ENCODE data around the gene LRRC28. TPM values are rescaled to one million over a fixed set of nuclear protein-coding genes. Genes with fewer than 3 reads are reported as not detected.

Gene LRRC28
- total RNA-seq, 1 donor from 2014 or later: 13.6 TPM

GRCh38 chr15:99282586-99282985, 31.3 kb downstream of the LRRC28 start:
- Mint-ChIP-seq H3K4me1 (ENCODE audit: low read depth) (peaks cover 63% of the 10 kb centered on the region), H3K4me3 (no peak overlapping the region), H3K27ac (no peak overlapping the region), H3K27me3 (ENCODE audit: insufficient read depth) (no peaks in the 10 kb centered on the region), H3K36me3 (ENCODE audit: low read depth) (peaks cover 17% of the 10 kb centered on the region), H3K9me3 (peaks cover 7% of the 10 kb centered on the region)
- intact Hi-C loops (cut with micrococcal nuclease): no loop called here
- no peak for DNase-seq (ENCODE audit: low spot score)

- H3K4me3 Mint-ChIP-seq: no peak overlapping the region
- H3K36me3 Mint-ChIP-seq (ENCODE audit: low read depth): peaks cover 16% of the 10 kb centered on the region
- no peaks in the 10 kb centered on the region for H3K27me3 Mint-ChIP-seq (ENCODE audit: insufficient read depth)
- H3K9me3 Mint-ChIP-seq: peaks cover 5% of the 10 kb centered on the region
- intact Hi-C loops (cut with micrococcal nuclease): no loop called here
- no peak for DNase-seq (ENCODE audit: low spot score)
- H3K4me1 Mint-ChIP-seq (ENCODE audit: low read depth): peaks cover 57% of the 10 kb centered on the region
- no peak overlapping the region for H3K27ac Mint-ChIP-seq
Observed at GRCh38 chr15:99283717-99284116, 32.4 kb downstream of the LRRC28 start.

GRCh38 chr15:99291643-99292042, 40.4 kb downstream of the LRRC28 start:
- Mint-ChIP-seq H3K27ac (no peak overlapping the region), H3K27me3 (ENCODE audit: insufficient read depth) (no peaks in the 10 kb centered on the region), H3K4me1 (ENCODE audit: low read depth) (peaks cover 10% of the 10 kb centered on the region), H3K36me3 (ENCODE audit: low read depth) (peaks cover 24% of the 10 kb centered on the region), H3K4me3 (no peak overlapping the region), H3K9me3 (peaks cover 10% of the 10 kb centered on the region)
- intact Hi-C loops (cut with micrococcal nuclease): no loop called here
- DNase-seq (ENCODE audit: low spot score): no peak

- no peak for DNase-seq (ENCODE audit: low spot score)
- Mint-ChIP-seq H3K27ac (no peak overlapping the region), H3K9me3 (peaks cover 10% of the 10 kb centered on the region), H3K4me3 (no peak overlapping the region), H3K27me3 (ENCODE audit: insufficient read depth) (no peaks in the 10 kb centered on the region), H3K4me1 (ENCODE audit: low read depth) (peaks cover 10% of the 10 kb centered on the region), H3K36me3 (ENCODE audit: low read depth) (peaks cover 24% of the 10 kb centered on the region)
- intact Hi-C loops (cut with micrococcal nuclease): no loop called here
Observed at GRCh38 chr15:99295840-99296239, 44.6 kb downstream of the LRRC28 start.

- no peaks in the 10 kb centered on the region for H3K27me3 Mint-ChIP-seq (ENCODE audit: insufficient read depth)
- peaks cover 10% of the 10 kb centered on the region for H3K9me3 Mint-ChIP-seq
Observed at GRCh38 chr15:99296386-99296785, 45.1 kb downstream of the LRRC28 start.

GRCh38 chr15:99303907-99304306, 52.6 kb downstream of the LRRC28 start:
- H3K4me1 Mint-ChIP-seq (ENCODE audit: low read depth): no peaks in the 10 kb centered on the region
- no peak overlapping the region for H3K4me3 Mint-ChIP-seq
- no peak overlapping the region for H3K27ac Mint-ChIP-seq
- H3K27me3 Mint-ChIP-seq (ENCODE audit: insufficient read depth): no peaks in the 10 kb centered on the region
- intact Hi-C loops (cut with micrococcal nuclease): no loop called here
- no peak for DNase-seq (ENCODE audit: low spot score)
- H3K9me3 Mint-ChIP-seq: no peaks in the 10 kb centered on the region
- no peaks in the 10 kb centered on the region for H3K36me3 Mint-ChIP-seq (ENCODE audit: low read depth)

More at GRCh38 chr15:99296386-99296785, 45.1 kb downstream of the LRRC28 start:
- Mint-ChIP-seq H3K36me3 (ENCODE audit: low read depth) (peaks cover 24% of the 10 kb centered on the region), H3K27ac (no peak overlapping the region), H3K4me3 (no peak overlapping the region), H3K4me1 (ENCODE audit: low read depth) (peaks cover 10% of the 10 kb centered on the region)
- intact Hi-C loops (cut with micrococcal nuclease): no loop called here
- no peak for DNase-seq (ENCODE audit: low spot score)

- Mint-ChIP-seq H3K4me1 (ENCODE audit: low read depth) (no peaks in the 10 kb centered on the region), H3K4me3 (no peak overlapping the region), H3K36me3 (ENCODE audit: low read depth) (no peaks in the 10 kb centered on the region), H3K9me3 (no peaks in the 10 kb centered on the region), H3K27ac (no peak overlapping the region), H3K27me3 (ENCODE audit: insufficient read depth) (no peaks in the 10 kb centered on the region)
- intact Hi-C loops (cut with micrococcal nuclease): no loop called here
- no peak for DNase-seq (ENCODE audit: low spot score)
Observed at GRCh38 chr15:99305761-99306505, 54.7 kb downstream of the LRRC28 start.

- H3K36me3 Mint-ChIP-seq (ENCODE audit: low read depth): no peaks in the 10 kb centered on the region
- H3K4me1 Mint-ChIP-seq (ENCODE audit: low read depth): no peaks in the 10 kb centered on the region
- no peaks in the 10 kb centered on the region for H3K9me3 Mint-ChIP-seq
- no peak overlapping the region for H3K4me3 Mint-ChIP-seq
- DNase-seq (ENCODE audit: low spot score): no peak
- H3K27me3 Mint-ChIP-seq (ENCODE audit: insufficient read depth): no peaks in the 10 kb centered on the region
- intact Hi-C loops (cut with micrococcal nuclease): no loop called here
- H3K27ac Mint-ChIP-seq: no peak overlapping the region
Observed at GRCh38 chr15:99306694-99307338, 55.5 kb downstream of the LRRC28 start.

GRCh38 chr15:99307735-99308134, 56.5 kb downstream of the LRRC28 start:
- Mint-ChIP-seq H3K36me3 (ENCODE audit: low read depth) (no peaks in the 10 kb centered on the region), H3K4me1 (ENCODE audit: low read depth) (no peaks in the 10 kb centered on the region), H3K4me3 (no peak overlapping the region), H3K9me3 (peaks cover 7% of the 10 kb centered on the region), H3K27ac (no peak overlapping the region), H3K27me3 (ENCODE audit: insufficient read depth) (no peaks in the 10 kb centered on the region)
- DNase-seq (ENCODE audit: low spot score): no peak
- intact Hi-C loops (cut with micrococcal nuclease): no loop called here

- Mint-ChIP-seq H3K9me3 (peaks cover 14% of the 10 kb centered on the region), H3K27ac (no peak overlapping the region), H3K4me1 (ENCODE audit: low read depth) (no peaks in the 10 kb centered on the region), H3K27me3 (ENCODE audit: insufficient read depth) (no peaks in the 10 kb centered on the region), H3K36me3 (ENCODE audit: low read depth) (peaks cover 1% of the 10 kb centered on the region), H3K4me3 (no peak overlapping the region)
- DNase-seq (ENCODE audit: low spot score): no peak
- intact Hi-C loops (cut with micrococcal nuclease): no loop called here
Observed at GRCh38 chr15:99310745-99311144, 59.5 kb downstream of the LRRC28 start.

GRCh38 chr15:99312228-99312627, 60.9 kb downstream of the LRRC28 start:
- intact Hi-C loops (cut with micrococcal nuclease): no loop called here
- no peaks in the 10 kb centered on the region for H3K27me3 Mint-ChIP-seq (ENCODE audit: insufficient read depth)
- DNase-seq (ENCODE audit: low spot score): no peak
- no peaks in the 10 kb centered on the region for H3K4me1 Mint-ChIP-seq (ENCODE audit: low read depth)
- peaks cover 1% of the 10 kb centered on the region for H3K36me3 Mint-ChIP-seq (ENCODE audit: low read depth)
- H3K9me3 Mint-ChIP-seq: peaks cover 14% of the 10 kb centered on the region
- H3K4me3 Mint-ChIP-seq: no peak overlapping the region
- no peak overlapping the region for H3K27ac Mint-ChIP-seq

- Mint-ChIP-seq H3K4me3 (no peak overlapping the region), H3K27me3 (ENCODE audit: insufficient read depth) (no peaks in the 10 kb centered on the region), H3K36me3 (ENCODE audit: low read depth) (peaks cover 1% of the 10 kb centered on the region), H3K9me3 (peaks cover 14% of the 10 kb centered on the region), H3K27ac (no peak overlapping the region), H3K4me1 (ENCODE audit: low read depth) (no peaks in the 10 kb centered on the region)
- DNase-seq (ENCODE audit: low spot score): no peak
- intact Hi-C loops (cut with micrococcal nuclease): no loop called here
Observed at GRCh38 chr15:99312794-99313193, 61.5 kb downstream of the LRRC28 start.

GRCh38 chr15:99315636-99316035, 64.4 kb downstream of the LRRC28 start:
- no peak overlapping the region for H3K27ac Mint-ChIP-seq
- H3K4me3 Mint-ChIP-seq: no peak overlapping the region
- H3K27me3 Mint-ChIP-seq (ENCODE audit: insufficient read depth): no peaks in the 10 kb centered on the region
- no peak for DNase-seq (ENCODE audit: low spot score)
- H3K4me1 Mint-ChIP-seq (ENCODE audit: low read depth): no peaks in the 10 kb centered on the region
- peaks cover 14% of the 10 kb centered on the region for H3K9me3 Mint-ChIP-seq
- H3K36me3 Mint-ChIP-seq (ENCODE audit: low read depth): peaks cover 1% of the 10 kb centered on the region
- intact Hi-C loops (cut with micrococcal nuclease): no loop called here

Measured in activated T-helper 1 cell treated with anti-CD3 and anti-CD28 coated beads, Interleukin-12 subunit alpha, Interleukin-12 subunit beta, Interleukin-2, Interleukin-4 antibody, amounts not matched to agents 30 ng/mL and 10 ng/mL and 1 ng/mL, durations not matched to agents 14 hours and 24 hours and 36 hours (primary cell).